Measurements from ENCODE around the gene MBNL3. TPM values are rescaled to one million over a fixed set of nuclear protein-coding genes. Genes with fewer than 3 reads are reported as not detected.

The MBNL3 gene
- total RNA-seq, 1 donor from 2014 or later = 8.2 TPM

DNA sequence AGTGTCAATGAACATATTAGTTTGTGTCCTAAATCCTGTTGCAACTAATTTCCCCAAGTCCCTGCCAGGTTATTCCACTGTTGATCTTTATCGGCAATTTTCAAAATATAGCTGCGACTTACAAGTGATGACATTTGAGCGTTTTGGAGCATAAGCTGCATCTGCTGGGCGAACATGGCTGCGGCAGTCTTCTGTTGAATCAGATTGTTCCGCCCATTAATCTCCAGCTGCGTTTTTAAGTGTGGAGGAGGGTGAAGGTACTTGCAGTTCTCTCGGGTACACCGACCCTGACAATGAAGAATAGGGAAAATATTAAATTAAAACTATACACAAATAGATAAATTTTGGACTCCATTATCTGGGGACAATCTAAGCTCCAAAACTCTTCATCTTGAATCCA is 82.7 kb downstream of the MBNL3 start:
- H3K4me1 Mint-ChIP-seq (ENCODE audit: low read depth) = peaks cover 17% of the 10 kb centered on the region
- no peak for DNase-seq (ENCODE audit: low spot score, unreplicated experiment)
- H3K27me3 Mint-ChIP-seq = no peaks in the 10 kb centered on the region
- no peak overlapping the region for H3K4me3 Mint-ChIP-seq (ENCODE audit: low read depth)
- H3K27ac Mint-ChIP-seq = no peak overlapping the region
- H3K36me3 Mint-ChIP-seq (ENCODE audit: insufficient read depth) = no peaks in the 10 kb centered on the region
- H3K9me3 Mint-ChIP-seq (ENCODE audit: low read depth) = no peaks in the 10 kb centered on the region
- TF ChIP-seq, protein P1, sequence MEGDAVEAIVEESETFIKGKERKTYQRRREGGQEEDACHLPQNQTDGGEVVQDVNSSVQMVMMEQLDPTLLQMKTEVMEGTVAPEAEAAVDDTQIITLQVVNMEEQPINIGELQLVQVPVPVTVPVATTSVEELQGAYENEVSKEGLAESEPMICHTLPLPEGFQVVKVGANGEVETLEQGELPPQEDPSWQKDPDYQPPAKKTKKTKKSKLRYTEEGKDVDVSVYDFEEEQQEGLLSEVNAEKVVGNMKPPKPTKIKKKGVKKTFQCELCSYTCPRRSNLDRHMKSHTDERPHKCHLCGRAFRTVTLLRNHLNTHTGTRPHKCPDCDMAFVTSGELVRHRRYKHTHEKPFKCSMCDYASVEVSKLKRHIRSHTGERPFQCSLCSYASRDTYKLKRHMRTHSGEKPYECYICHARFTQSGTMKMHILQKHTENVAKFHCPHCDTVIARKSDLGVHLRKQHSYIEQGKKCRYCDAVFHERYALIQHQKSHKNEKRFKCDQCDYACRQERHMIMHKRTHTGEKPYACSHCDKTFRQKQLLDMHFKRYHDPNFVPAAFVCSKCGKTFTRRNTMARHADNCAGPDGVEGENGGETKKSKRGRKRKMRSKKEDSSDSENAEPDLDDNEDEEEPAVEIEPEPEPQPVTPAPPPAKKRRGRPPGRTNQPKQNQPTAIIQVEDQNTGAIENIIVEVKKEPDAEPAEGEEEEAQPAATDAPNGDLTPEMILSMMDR (IDR thresholded peaks at IDR 0.05; ENCODE audit: unreplicated experiment) = no peak

DNA sequence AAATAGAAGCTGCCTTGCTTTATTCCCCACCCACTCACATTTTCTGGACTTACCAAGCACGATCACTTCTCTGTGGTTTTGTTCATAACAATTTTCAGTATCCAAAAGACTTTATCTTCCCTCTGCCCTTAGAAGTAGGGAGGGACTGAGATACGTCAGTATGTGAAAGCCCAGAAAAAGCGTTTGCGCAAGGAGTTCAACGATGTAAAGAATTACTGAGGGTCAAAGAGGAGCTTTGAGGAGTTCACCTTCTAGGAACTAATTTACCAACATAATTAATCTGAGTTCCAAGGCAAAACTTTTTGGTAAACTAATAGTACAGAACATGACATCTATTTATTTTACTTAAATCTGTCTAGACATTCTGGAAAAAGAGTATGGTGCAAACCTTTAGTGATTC is 84.6 kb downstream of the MBNL3 start:
- H3K4me1 Mint-ChIP-seq (ENCODE audit: low read depth) = peaks cover 7% of the 10 kb centered on the region
- H3K9me3 Mint-ChIP-seq (ENCODE audit: low read depth) = no peaks in the 10 kb centered on the region
- H3K4me3 Mint-ChIP-seq (ENCODE audit: low read depth) = no peak overlapping the region
- no peak overlapping the region for H3K27ac Mint-ChIP-seq
- DNase-seq (ENCODE audit: low spot score, unreplicated experiment) = no peak
- H3K27me3 Mint-ChIP-seq = no peaks in the 10 kb centered on the region
- TF ChIP-seq, protein P1 (IDR thresholded peaks at IDR 0.05; ENCODE audit: unreplicated experiment) = no peak
- H3K36me3 Mint-ChIP-seq (ENCODE audit: insufficient read depth) = no peaks in the 10 kb centered on the region

DNA sequence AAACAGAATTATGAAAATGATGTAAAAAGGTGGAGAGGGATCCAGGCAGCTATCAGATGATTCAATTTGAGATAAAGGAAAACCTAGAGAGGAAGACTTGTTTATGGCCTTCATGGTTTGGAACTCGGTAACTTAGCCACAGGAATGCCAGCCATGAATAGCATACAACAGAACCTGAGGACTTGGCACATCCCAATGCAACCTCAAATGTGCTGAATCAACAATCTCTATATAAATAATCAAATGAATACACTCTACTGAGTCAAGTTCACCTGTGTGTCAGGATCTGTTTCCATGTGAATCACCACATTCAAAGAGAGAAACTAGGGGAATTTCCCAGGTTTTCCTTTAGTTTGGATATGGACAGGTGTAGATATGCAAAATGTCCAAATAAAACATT is 86.9 kb downstream of the MBNL3 start:
- Mint-ChIP-seq H3K27ac (no peak overlapping the region), H3K9me3 (ENCODE audit: low read depth) (no peaks in the 10 kb centered on the region), H3K27me3 (no peaks in the 10 kb centered on the region), H3K4me1 (ENCODE audit: low read depth) (peaks cover 12% of the 10 kb centered on the region), H3K36me3 (ENCODE audit: insufficient read depth) (no peaks in the 10 kb centered on the region), H3K4me3 (ENCODE audit: low read depth) (no peak overlapping the region)
- DNase-seq (ENCODE audit: low spot score, unreplicated experiment) = no peak
- TF ChIP-seq, protein P1 (IDR thresholded peaks at IDR 0.05; ENCODE audit: unreplicated experiment) = no peak

DNA sequence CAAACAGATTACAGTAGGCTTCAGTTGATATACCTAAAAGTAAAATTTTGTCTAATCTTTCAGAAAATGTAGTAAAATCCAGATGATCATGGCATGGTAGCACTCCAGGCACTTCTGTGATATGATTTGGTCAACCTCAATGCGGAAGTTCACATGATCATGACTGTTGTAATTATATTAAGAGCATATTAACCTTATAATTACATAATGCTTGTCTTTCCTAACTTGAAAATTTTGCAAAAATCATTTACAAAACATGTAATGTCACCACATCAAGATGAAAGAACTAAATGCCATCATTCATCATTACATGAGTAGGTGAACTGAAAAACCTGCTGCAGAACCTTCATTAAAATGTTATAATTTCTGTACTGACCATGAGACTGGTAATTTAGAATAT is 88.1 kb downstream of the MBNL3 start:
- Mint-ChIP-seq H3K4me1 (ENCODE audit: low read depth) (peaks cover 12% of the 10 kb centered on the region), H3K27ac (no peak overlapping the region), H3K36me3 (ENCODE audit: insufficient read depth) (no peaks in the 10 kb centered on the region), H3K27me3 (no peaks in the 10 kb centered on the region), H3K4me3 (ENCODE audit: low read depth) (no peak overlapping the region), H3K9me3 (ENCODE audit: low read depth) (no peaks in the 10 kb centered on the region)
- no peak for DNase-seq (ENCODE audit: low spot score, unreplicated experiment)
- TF ChIP-seq, protein P1 (IDR thresholded peaks at IDR 0.05; ENCODE audit: unreplicated experiment) = no peak

DNA sequence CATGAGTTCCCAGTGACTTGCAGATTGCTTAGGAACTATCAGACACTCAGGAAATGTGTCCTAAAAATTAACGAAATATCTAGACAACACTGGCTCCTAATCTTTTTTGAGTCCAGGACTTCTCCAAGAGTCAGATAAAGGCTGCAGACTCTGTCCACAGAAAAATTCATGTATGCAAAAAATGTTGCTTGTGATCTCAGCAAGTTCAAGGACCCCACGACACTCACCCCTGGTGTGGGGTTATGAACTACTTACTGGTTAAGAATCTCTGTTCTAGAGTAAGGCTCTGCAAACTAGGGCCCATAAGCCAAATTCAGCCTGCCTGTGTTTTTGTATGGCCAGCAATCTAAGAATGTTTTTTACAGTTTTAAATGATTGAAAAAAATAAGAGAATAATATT is 93.2 kb downstream of the MBNL3 start:
- Mint-ChIP-seq H3K4me3 (ENCODE audit: low read depth) (no peak overlapping the region), H3K4me1 (ENCODE audit: low read depth) (peaks cover 19% of the 10 kb centered on the region), H3K36me3 (ENCODE audit: insufficient read depth) (no peaks in the 10 kb centered on the region), H3K27ac (no peak overlapping the region), H3K9me3 (ENCODE audit: low read depth) (no peaks in the 10 kb centered on the region), H3K27me3 (no peaks in the 10 kb centered on the region)
- no peak for DNase-seq (ENCODE audit: low spot score, unreplicated experiment)
- TF ChIP-seq, protein P1 (IDR thresholded peaks at IDR 0.05; ENCODE audit: unreplicated experiment) = no peak
